ENCODE measurements around the gene SPART.
"Not testable (repeated sequence)": the region's sequence is repeated elsewhere in the genome, so short reads cannot be mapped to it uniquely, and the experiment has no call there.

The SPART gene

GRCh38 chr13:36310417-36311108 lies 35.6 kb downstream of the SPART start:
- Histone ChIP-seq H3K79me1 (replicated peaks; ENCODE audit: low read length, poor library complexity, severe bottlenecking) (peaks cover 19% of the 10 kb centered on the region), H4K91ac (ENCODE audit: low read length) (no peak overlapping the region)
- WGBS: 83% methylated on average over 4 of the region's 7 CpGs

GRCh38 chr13:36302289-36302688 lies 43.9 kb downstream of the SPART start:
- peaks cover 3% of the 10 kb centered on the region for H3K79me1 ChIP-seq (replicated peaks; ENCODE audit: low read length, poor library complexity, severe bottlenecking)
- H2AFZ ChIP-seq (ENCODE audit: low read depth, low read length): no peak overlapping the region
- no peak overlapping the region for H3K4me2 ChIP-seq (ENCODE audit: low read length, poor library complexity, severe bottlenecking)
- H2BK5ac ChIP-seq (ENCODE audit: low read depth, low read length, poor library complexity, severe bottlenecking): no peak overlapping the region
- H3K23ac ChIP-seq (ENCODE audit: low read length in 2 of 2): no peak overlapping the region
- H3K18ac ChIP-seq (ENCODE audit: low read depth in 1 of 2, low read length in 2 of 2): no peak overlapping the region
- no peak overlapping the region for H3K27ac ChIP-seq (ENCODE audit: low read length, poor library complexity, severe bottlenecking)
- WGBS: 100% methylated on average over 2 of the region's 3 CpGs
- no peak overlapping the region for H4K8ac ChIP-seq (ENCODE audit: low read length)
- no peak overlapping the region for H2AK5ac ChIP-seq (ENCODE audit: low read length, severe bottlenecking)
- H3K4me1 ChIP-seq (ENCODE audit: control insufficient read depth, insufficient read depth, low read depth, low read length): peaks cover 3% of the 10 kb centered on the region
- peaks cover 0 to 64% of the 10 kb centered on the region in 2 experiments for H3K36me3 ChIP-seq (ENCODE audit: control insufficient read depth in 1 of 2, insufficient read depth in 2 of 2, low read depth in 1 of 2, low read length in 2 of 2)
- H2BK15ac ChIP-seq (ENCODE audit: low read depth, poor library complexity, severe bottlenecking): no peak overlapping the region
- DNase-seq: no peak
- H3K14ac ChIP-seq (ENCODE audit: low read length in 2 of 2): no peak overlapping the region
- no peak overlapping the region for H3K9ac ChIP-seq (ENCODE audit: low read length)
- no peaks in the 10 kb centered on the region for H3K27me3 ChIP-seq (ENCODE audit: control insufficient read depth in 1 of 2, insufficient read depth in 1 of 2, low read length in 2 of 2)
- no peak overlapping the region for H3K4me3 ChIP-seq (ENCODE audit: insufficient read depth in 1 of 2, low read depth in 1 of 2, low read length in 2 of 2)
- H2BK12ac ChIP-seq (ENCODE audit: low read length in 2 of 2): no peak overlapping the region
- H3K4ac ChIP-seq (ENCODE audit: low read depth in 1 of 2, low read length in 2 of 2): no peak overlapping the region
- no peaks in the 10 kb centered on the region for H3K9me3 ChIP-seq (ENCODE audit: control insufficient read depth, low read length)
- no peak overlapping the region for H4K91ac ChIP-seq (ENCODE audit: low read length)
- H2BK120ac ChIP-seq (ENCODE audit: low read depth, low read length): no peak overlapping the region

More at GRCh38 chr13:36310417-36311108, 35.6 kb downstream of the SPART start:
- no peak overlapping the region for H3K27ac ChIP-seq (ENCODE audit: low read length, poor library complexity, severe bottlenecking)
- H2BK5ac ChIP-seq (ENCODE audit: low read depth, low read length, poor library complexity, severe bottlenecking): no peak overlapping the region
- no peak overlapping the region for H3K18ac ChIP-seq (ENCODE audit: low read depth in 1 of 2, low read length in 2 of 2)
- no peaks in the 10 kb centered on the region for H3K4me1 ChIP-seq (ENCODE audit: control insufficient read depth, insufficient read depth, low read depth, low read length)
- no peak overlapping the region for H3K4me2 ChIP-seq (ENCODE audit: low read length, poor library complexity, severe bottlenecking)
- no peak overlapping the region for H3K4me3 ChIP-seq (ENCODE audit: insufficient read depth in 1 of 2, low read depth in 1 of 2, low read length in 2 of 2)
- no peak overlapping the region for H2AK5ac ChIP-seq (ENCODE audit: low read length, severe bottlenecking)
- H3K23ac ChIP-seq (ENCODE audit: low read length in 2 of 2): no peak overlapping the region
- no peak overlapping the region for H4K8ac ChIP-seq (ENCODE audit: low read length)
- no peak for DNase-seq
- H2BK15ac ChIP-seq (ENCODE audit: low read depth, poor library complexity, severe bottlenecking): no peak overlapping the region
- no peak overlapping the region for H2BK120ac ChIP-seq (ENCODE audit: low read depth, low read length)
- no peak overlapping the region for H2AFZ ChIP-seq (ENCODE audit: low read depth, low read length)
- H3K9me3 ChIP-seq (ENCODE audit: control insufficient read depth, low read length): no peaks in the 10 kb centered on the region
- H2BK12ac ChIP-seq (ENCODE audit: low read length in 2 of 2): no peak overlapping the region
- peaks cover 8 to 90% of the 10 kb centered on the region in 2 experiments for H3K36me3 ChIP-seq (ENCODE audit: control insufficient read depth in 1 of 2, insufficient read depth in 2 of 2, low read depth in 1 of 2, low read length in 2 of 2)
- H3K9ac ChIP-seq (ENCODE audit: low read length): no peak overlapping the region
- H3K27me3 ChIP-seq (ENCODE audit: control insufficient read depth in 1 of 2, insufficient read depth in 1 of 2, low read length in 2 of 2): no peaks in the 10 kb centered on the region
- no peak overlapping the region for H3K4ac ChIP-seq (ENCODE audit: low read depth in 1 of 2, low read length in 2 of 2)
- no peak overlapping the region for H3K14ac ChIP-seq (ENCODE audit: low read length in 2 of 2)

- not testable (repeated sequence) for H3K27me3 ChIP-seq (ENCODE audit: control insufficient read depth in 1 of 2, insufficient read depth in 1 of 2, low read length in 2 of 2); H3K9me3 ChIP-seq (ENCODE audit: control insufficient read depth, low read length); H4K8ac ChIP-seq (ENCODE audit: low read length); H2BK5ac ChIP-seq (ENCODE audit: low read depth, low read length, poor library complexity, severe bottlenecking); H2BK12ac ChIP-seq (ENCODE audit: low read length in 2 of 2); H3K14ac ChIP-seq (ENCODE audit: low read length in 2 of 2); H3K9ac ChIP-seq (ENCODE audit: low read length); H3K4me3 ChIP-seq (ENCODE audit: insufficient read depth in 1 of 2, low read depth in 1 of 2, low read length in 2 of 2); H2BK15ac ChIP-seq (ENCODE audit: low read depth, poor library complexity, severe bottlenecking); H3K4ac ChIP-seq (ENCODE audit: low read depth in 1 of 2, low read length in 2 of 2); H3K23ac ChIP-seq (ENCODE audit: low read length in 2 of 2); H3K4me2 ChIP-seq (ENCODE audit: low read length, poor library complexity, severe bottlenecking); H3K4me1 ChIP-seq (ENCODE audit: control insufficient read depth, insufficient read depth, low read depth, low read length); H2BK120ac ChIP-seq (ENCODE audit: low read depth, low read length); H4K91ac ChIP-seq (ENCODE audit: low read length); DNase-seq; H2AFZ ChIP-seq (ENCODE audit: low read depth, low read length); H3K27ac ChIP-seq (ENCODE audit: low read length, poor library complexity, severe bottlenecking); H2AK5ac ChIP-seq (ENCODE audit: low read length, severe bottlenecking); H3K79me1 ChIP-seq (replicated peaks; ENCODE audit: low read length, poor library complexity, severe bottlenecking); H3K18ac ChIP-seq (ENCODE audit: low read depth in 1 of 2, low read length in 2 of 2)
- H3K36me3 ChIP-seq (ENCODE audit: control insufficient read depth in 1 of 2, insufficient read depth in 2 of 2, low read depth in 1 of 2, low read length in 2 of 2): peaks cover 0 to 40% of the 10 kb centered on the region in 2 experiments
- 88% methylated on average over 1 of the region's 3 CpGs for WGBS
These were observed 46.7 kb downstream of the SPART start for GRCh38 chr13:36299469-36299868.

GRCh38 chr13:36298535-36299068 lies 47.6 kb downstream of the SPART start:
- Histone ChIP-seq H3K9me3 (ENCODE audit: control insufficient read depth, low read length) (no peaks in the 10 kb centered on the region), H3K23ac (ENCODE audit: low read length in 2 of 2) (no peak overlapping the region), H2BK15ac (ENCODE audit: low read depth, poor library complexity, severe bottlenecking) (no peak overlapping the region), H3K4me1 (ENCODE audit: control insufficient read depth, insufficient read depth, low read depth, low read length) (peaks cover 2% of the 10 kb centered on the region), H3K9ac (ENCODE audit: low read length) (peak overlapping the region; percentile 95), H3K79me1 (replicated peaks; ENCODE audit: low read length, poor library complexity, severe bottlenecking) (no peaks in the 10 kb centered on the region), H3K4me2 (ENCODE audit: low read length, poor library complexity, severe bottlenecking) (peak overlapping the region; percentile 54), H2AFZ (ENCODE audit: low read depth, low read length) (no peak overlapping the region), H3K4ac (ENCODE audit: low read depth in 1 of 2, low read length in 2 of 2) (no peak overlapping the region), H3K14ac (ENCODE audit: low read length in 2 of 2) (no peak overlapping the region), H2BK5ac (ENCODE audit: low read depth, low read length, poor library complexity, severe bottlenecking) (no peak overlapping the region), H3K36me3 (ENCODE audit: control insufficient read depth in 1 of 2, insufficient read depth in 2 of 2, low read depth in 1 of 2, low read length in 2 of 2) (peaks cover 0 to 31% of the 10 kb centered on the region in 2 experiments), H4K8ac (ENCODE audit: low read length) (no peak overlapping the region), H3K27me3 (ENCODE audit: control insufficient read depth in 1 of 2, insufficient read depth in 1 of 2, low read length in 2 of 2) (no peaks in the 10 kb centered on the region), H2AK5ac (ENCODE audit: low read length, severe bottlenecking) (peak overlapping the region; percentile 35), H2BK120ac (ENCODE audit: low read depth, low read length) (no peak overlapping the region), H3K4me3 (ENCODE audit: insufficient read depth in 1 of 2, low read depth in 1 of 2, low read length in 2 of 2) (peak overlapping the region in 1 of 2 experiments; percentile 93), H2BK12ac (ENCODE audit: low read length in 2 of 2) (no peak overlapping the region), H3K18ac (ENCODE audit: low read depth in 1 of 2, low read length in 2 of 2) (no peak overlapping the region), H3K27ac (ENCODE audit: low read length, poor library complexity, severe bottlenecking) (no peak overlapping the region), H4K91ac (ENCODE audit: low read length) (no peak overlapping the region)
- 3% methylated on average over 4 of the region's 4 CpGs for WGBS
- peak; percentile 11 for DNase-seq

Measured in mesenchymal stem cell (in vitro differentiated cells and primary cell).